PFSK-1 (cell line): ENCODE measurements around the gene NEXN.

Experiments used
- FOXP2 ChIP-seq: optimal IDR thresholded peaks from 2 replicates; pipeline ENCODE3; 2011; ENCODE audit warnings: borderline replicate concordance, control low read depth, inconsistent platforms; ENCODE audit not compliant: insufficient read depth; ENCODE audit errors: extremely low read length, extremely low read depth
- POLR2AphosphoS5 ChIP-seq: IDR thresholded peaks from 2 replicates; pipeline ENCODE4 v1.6.1; 2012; ENCODE audit warnings: low read depth, mild to moderate bottlenecking, control low read depth, low read length, moderate library complexity
- SIN3A ChIP-seq: IDR thresholded peaks from 2 replicates; pipeline ENCODE4 v1.6.1; 2012; ENCODE audit warnings: mild to moderate bottlenecking, low read length, moderate library complexity, borderline replicate concordance; ENCODE audit not compliant: insufficient read depth
- TAF1 ChIP-seq: IDR thresholded peaks from 2 replicates; pipeline ENCODE4 v1.6.1; 2012; ENCODE audit warnings: low read length, control low read depth, borderline replicate concordance; ENCODE audit not compliant: insufficient read depth

DNA sequence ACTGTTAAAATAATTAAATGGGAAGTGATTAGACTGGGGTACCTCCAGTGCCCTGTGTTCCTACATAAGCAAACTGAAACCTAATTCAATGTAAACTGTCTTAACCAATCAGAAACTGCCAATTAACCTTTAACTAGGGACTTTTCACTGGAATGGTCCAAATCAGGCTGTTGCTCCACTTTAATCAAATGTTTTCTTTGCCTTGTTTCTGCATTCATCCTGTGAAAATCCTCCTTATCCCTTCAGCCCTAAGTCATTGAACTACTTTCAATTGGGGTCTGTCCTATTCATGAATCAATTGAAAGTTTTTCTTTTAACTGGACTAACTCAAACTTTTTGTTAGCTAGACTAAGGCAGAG is 95.6 kb downstream of the NEXN start:
- TF ChIP-seq TAF1 (no peak), POLR2AphosphoS5 (no peak), SIN3A (no peak), FOXP2 (no peak)
